ENCODE results near the gene CELF6.
A peak's percentile ranks its signal among the peaks of the same experiment; 100 is the strongest.

CELF6 gene

GRCh38 chr15:72340366-72340765 is 20.4 kb upstream of the CELF6 start:
- Histone ChIP-seq H3K4me1 (ENCODE audit: control extremely low read depth in 1 of 4, control insufficient read depth in 4 of 4, insufficient read depth in 4 of 4, low read length in 3 of 4) (no peaks in the 10 kb centered on the region), H3K4me3 (ENCODE audit: control insufficient read depth in 1 of 7, extremely low read depth in 1 of 7, insufficient read depth in 4 of 7, low read depth in 2 of 7, low read length in 6 of 7) (no peak overlapping the region), H3K27ac (ENCODE audit: insufficient read depth in 1 of 2, low read depth in 1 of 2, low read length in 2 of 2, poor library complexity in 1 of 2, severe bottlenecking in 2 of 2) (no peak overlapping the region), H3K9me3 (ENCODE audit: control extremely low read depth in 1 of 5, control insufficient read depth in 4 of 5, insufficient read depth in 2 of 5, low read depth in 1 of 5, low read length in 4 of 5) (peaks cover 0 to under 1% (median 0%) of the 10 kb centered on the region in 5 experiments), H3K36me3 (ENCODE audit: control insufficient read depth in 4 of 4, insufficient read depth in 4 of 4, low read length in 3 of 4) (peaks cover 17 to 42% (median 29%) of the 10 kb centered on the region in 4 experiments), H3K27me3 (replicated peaks in 2 of 5; ENCODE audit: control insufficient read depth in 4 of 5, insufficient read depth in 5 of 5, low read length in 4 of 5) (no peaks in the 10 kb centered on the region)
- ChIA-PET POLR2A (interaction anchor here (0.6 kb wide), 1 partner anchor 242 kb away, joined by 3 read pairs; no protein-coding TSS in a partner anchor), CTCF (interaction anchor here (0.7 to 1.6 kb wide), 4 partner anchors 16 to 603 kb away, joined by 3 to 4 read pairs (median 3); no protein-coding TSS in a partner anchor)
- no peak for DNase-seq
- WGBS (ENCODE audit: insufficient coverage) = no CpG with 5 or more reads among the region's 1 CpG

GRCh38 chr15:72339777-72340177 is 19.8 kb upstream of the CELF6 start:
- Histone ChIP-seq H3K4me3 (ENCODE audit: control insufficient read depth in 1 of 7, extremely low read depth in 1 of 7, insufficient read depth in 4 of 7, low read depth in 2 of 7, low read length in 6 of 7) (no peak overlapping the region), H3K27ac (ENCODE audit: insufficient read depth in 1 of 2, low read depth in 1 of 2, low read length in 2 of 2, poor library complexity in 1 of 2, severe bottlenecking in 2 of 2) (no peak overlapping the region), H3K9me3 (ENCODE audit: control extremely low read depth in 1 of 5, control insufficient read depth in 4 of 5, insufficient read depth in 2 of 5, low read depth in 1 of 5, low read length in 4 of 5) (peaks cover 0 to 6% (median 0%) of the 10 kb centered on the region in 5 experiments), H3K27me3 (replicated peaks in 2 of 5; ENCODE audit: control insufficient read depth in 4 of 5, insufficient read depth in 5 of 5, low read length in 4 of 5) (no peaks in the 10 kb centered on the region), H3K4me1 (ENCODE audit: control extremely low read depth in 1 of 4, control insufficient read depth in 4 of 4, insufficient read depth in 4 of 4, low read length in 3 of 4) (no peaks in the 10 kb centered on the region), H3K36me3 (ENCODE audit: control insufficient read depth in 4 of 4, insufficient read depth in 4 of 4, low read length in 3 of 4) (peaks cover 16 to 37% (median 27%) of the 10 kb centered on the region in 4 experiments)
- ChIA-PET POLR2A (interaction anchor here (0.6 kb wide), 1 partner anchor 243 kb away, joined by 3 read pairs; no protein-coding TSS in a partner anchor), CTCF (interaction anchor here (0.7 to 1.6 kb wide), 4 partner anchors 16 to 246 kb away, joined by 3 to 4 read pairs (median 4); no protein-coding TSS in a partner anchor)
- WGBS (ENCODE audit: insufficient coverage) = 14% methylated on average over 1 of the region's 3 CpGs
- peak in 2 of 3 donors; percentile 9 to 27 for DNase-seq

DNA sequence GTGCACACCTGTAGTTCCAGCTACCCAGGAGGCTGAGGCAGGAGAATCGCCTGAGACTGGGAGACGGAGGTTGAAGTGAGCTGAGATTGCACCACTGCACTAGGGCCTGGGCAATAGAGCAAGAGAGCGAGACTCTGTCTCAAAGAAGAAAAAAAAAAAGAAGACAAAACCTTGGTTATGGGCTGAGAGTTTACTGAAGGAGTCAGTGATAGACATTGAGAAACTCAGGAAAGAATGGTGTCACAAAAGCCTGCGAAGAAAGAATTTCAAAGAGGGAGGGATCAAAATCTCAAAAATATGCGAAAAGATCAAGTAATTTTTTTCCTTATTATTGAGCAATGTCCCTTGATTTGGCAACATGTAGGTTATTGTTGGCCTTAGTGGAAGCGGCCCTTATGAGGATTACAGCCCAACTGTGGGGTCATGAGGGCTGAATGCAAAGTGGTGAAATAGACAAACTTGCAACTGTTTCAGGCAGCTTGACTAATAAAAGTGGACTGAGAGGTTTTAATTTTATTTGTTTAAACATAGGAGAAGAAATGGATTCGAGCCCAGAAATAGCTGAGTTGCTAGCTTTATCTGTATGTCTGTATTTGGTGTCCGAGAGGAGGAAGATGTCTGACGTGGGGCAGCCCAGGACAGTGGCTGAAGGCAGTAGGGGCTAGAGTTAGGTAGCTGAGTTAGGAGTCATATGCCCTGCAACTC is 18.8 kb upstream of the CELF6 start:
- Histone ChIP-seq H3K4me3 (ENCODE audit: control insufficient read depth in 1 of 7, extremely low read depth in 1 of 7, insufficient read depth in 4 of 7, low read depth in 2 of 7, low read length in 6 of 7) (no peak overlapping the region), H3K27me3 (replicated peaks in 2 of 5; ENCODE audit: control insufficient read depth in 4 of 5, insufficient read depth in 5 of 5, low read length in 4 of 5) (no peaks in the 10 kb centered on the region), H3K27ac (ENCODE audit: insufficient read depth in 1 of 2, low read depth in 1 of 2, low read length in 2 of 2, poor library complexity in 1 of 2, severe bottlenecking in 2 of 2) (no peak overlapping the region), H3K4me1 (ENCODE audit: control extremely low read depth in 1 of 4, control insufficient read depth in 4 of 4, insufficient read depth in 4 of 4, low read length in 3 of 4) (no peaks in the 10 kb centered on the region), H3K9me3 (ENCODE audit: control extremely low read depth in 1 of 5, control insufficient read depth in 4 of 5, insufficient read depth in 2 of 5, low read depth in 1 of 5, low read length in 4 of 5) (peaks cover 0 to 6% (median 0%) of the 10 kb centered on the region in 5 experiments), H3K36me3 (ENCODE audit: control insufficient read depth in 4 of 4, insufficient read depth in 4 of 4, low read length in 3 of 4) (peaks cover 11 to 31% (median 19%) of the 10 kb centered on the region in 4 experiments)
- 100% methylated on average over 9 of the region's 9 CpGs for WGBS (ENCODE audit: insufficient coverage)
- ChIA-PET CTCF (interaction anchor here (0.6 to 1.6 kb wide), 4 partner anchors 18 to 1297 kb away, joined by 3 to 4 read pairs (median 4); no protein-coding TSS in a partner anchor), POLR2A (no interaction called here)
- DNase-seq = no peak

GRCh38 chr15:72338148-72338547 is 18.2 kb upstream of the CELF6 start:
- no CpG with 5 or more reads among the region's 2 CpGs for WGBS (ENCODE audit: insufficient coverage)
- ChIA-PET POLR2A (no interaction called here), CTCF (interaction anchor here (0.6 to 1.6 kb wide), 6 partner anchors 9 to 1297 kb away, joined by 3 to 4 read pairs (median 3); partner anchors contain the start of gene ARIH1)
- Histone ChIP-seq H3K36me3 (ENCODE audit: control insufficient read depth in 4 of 4, insufficient read depth in 4 of 4, low read length in 3 of 4) (peaks cover 11 to 26% (median 17%) of the 10 kb centered on the region in 4 experiments), H3K27me3 (replicated peaks in 2 of 5; ENCODE audit: control insufficient read depth in 4 of 5, insufficient read depth in 5 of 5, low read length in 4 of 5) (no peaks in the 10 kb centered on the region), H3K27ac (ENCODE audit: insufficient read depth in 1 of 2, low read depth in 1 of 2, low read length in 2 of 2, poor library complexity in 1 of 2, severe bottlenecking in 2 of 2) (no peak overlapping the region), H3K9me3 (ENCODE audit: control extremely low read depth in 1 of 5, control insufficient read depth in 4 of 5, insufficient read depth in 2 of 5, low read depth in 1 of 5, low read length in 4 of 5) (peaks cover 0 to 6% (median 0%) of the 10 kb centered on the region in 5 experiments), H3K4me1 (ENCODE audit: control extremely low read depth in 1 of 4, control insufficient read depth in 4 of 4, insufficient read depth in 4 of 4, low read length in 3 of 4) (no peaks in the 10 kb centered on the region), H3K4me3 (ENCODE audit: control insufficient read depth in 1 of 7, extremely low read depth in 1 of 7, insufficient read depth in 4 of 7, low read depth in 2 of 7, low read length in 6 of 7) (no peak overlapping the region)
- DNase-seq = no peak

DNA sequence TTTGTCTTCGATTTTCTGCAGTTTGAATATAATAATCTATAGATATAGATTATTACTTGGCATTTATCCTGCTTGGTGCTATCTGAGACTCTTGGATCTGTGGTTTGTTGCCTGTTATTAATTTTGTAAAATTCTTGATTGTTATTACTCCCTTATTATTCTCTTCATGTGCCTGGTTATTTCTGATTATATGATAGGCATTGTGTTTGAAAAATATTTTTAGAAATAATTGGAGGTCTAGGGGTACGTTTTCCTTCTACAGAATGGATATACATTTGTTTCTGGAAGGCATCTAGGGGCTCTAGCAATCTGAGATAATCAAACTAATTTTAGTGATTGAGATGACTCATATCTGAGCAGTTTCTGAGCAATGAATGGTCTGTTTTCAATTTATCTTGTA is 14.9 kb upstream of the CELF6 start:
- DNase-seq = no peak
- POLR2A ChIA-PET = interaction anchor here (0.6 kb wide), 1 partner anchor 139 kb away, joined by 3 read pairs; no protein-coding TSS in a partner anchor
- H3K4me1 ChIP-seq (ENCODE audit: control extremely low read depth in 1 of 4, control insufficient read depth in 4 of 4, insufficient read depth in 4 of 4, low read length in 3 of 4) = no peaks in the 10 kb centered on the region
- H3K4me3 ChIP-seq (ENCODE audit: control insufficient read depth in 1 of 7, extremely low read depth in 1 of 7, insufficient read depth in 4 of 7, low read depth in 2 of 7, low read length in 6 of 7) = no peak overlapping the region
- H3K27me3 ChIP-seq (replicated peaks in 2 of 5; ENCODE audit: control insufficient read depth in 4 of 5, insufficient read depth in 5 of 5, low read length in 4 of 5) = no peaks in the 10 kb centered on the region
- 100% methylated on average over 1 of the region's 2 CpGs for WGBS (ENCODE audit: insufficient coverage)
- CTCF ChIA-PET = no interaction called here
- H3K36me3 ChIP-seq (ENCODE audit: control insufficient read depth in 4 of 4, insufficient read depth in 4 of 4, low read length in 3 of 4) = peaks cover 11 to 12% (median 12%) of the 10 kb centered on the region in 4 experiments
- H3K27ac ChIP-seq (ENCODE audit: insufficient read depth in 1 of 2, low read depth in 1 of 2, low read length in 2 of 2, poor library complexity in 1 of 2, severe bottlenecking in 2 of 2) = no peak overlapping the region
- H3K9me3 ChIP-seq (ENCODE audit: control extremely low read depth in 1 of 5, control insufficient read depth in 4 of 5, insufficient read depth in 2 of 5, low read depth in 1 of 5, low read length in 4 of 5) = peaks cover 0 to 6% (median 0%) of the 10 kb centered on the region in 5 experiments

DNA sequence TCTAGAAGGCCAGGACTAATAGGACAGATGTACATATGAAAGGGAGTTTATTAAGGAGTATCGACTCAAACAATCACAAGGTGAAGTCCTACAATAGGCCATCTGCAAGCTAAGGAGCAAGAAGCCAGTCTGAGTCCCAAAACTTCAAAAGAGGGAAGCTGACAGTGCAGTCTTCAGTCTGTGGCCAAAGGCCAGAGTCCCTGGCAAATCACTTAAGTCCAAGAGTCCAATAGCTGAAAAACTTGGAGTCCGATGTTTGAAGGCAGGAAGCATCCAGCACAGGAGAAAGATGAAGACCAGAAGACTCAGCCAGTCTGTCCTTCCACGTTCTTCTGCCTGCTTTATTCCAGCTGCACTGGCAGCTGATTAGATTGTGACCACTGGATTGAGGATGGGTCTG is 11.1 kb upstream of the CELF6 start:
- Histone ChIP-seq H3K4me1 (ENCODE audit: control extremely low read depth in 1 of 4, control insufficient read depth in 4 of 4, insufficient read depth in 4 of 4, low read length in 3 of 4) (no peaks in the 10 kb centered on the region), H3K27me3 (replicated peaks in 2 of 5; ENCODE audit: control insufficient read depth in 4 of 5, insufficient read depth in 5 of 5, low read length in 4 of 5) (no peaks in the 10 kb centered on the region), H3K27ac (ENCODE audit: insufficient read depth in 1 of 2, low read depth in 1 of 2, low read length in 2 of 2, poor library complexity in 1 of 2, severe bottlenecking in 2 of 2) (no peak overlapping the region), H3K4me3 (ENCODE audit: control insufficient read depth in 1 of 7, extremely low read depth in 1 of 7, insufficient read depth in 4 of 7, low read depth in 2 of 7, low read length in 6 of 7) (no peak overlapping the region), H3K36me3 (ENCODE audit: control insufficient read depth in 4 of 4, insufficient read depth in 4 of 4, low read length in 3 of 4) (peaks cover 10 to 24% (median 19%) of the 10 kb centered on the region in 4 experiments), H3K9me3 (ENCODE audit: control extremely low read depth in 1 of 5, control insufficient read depth in 4 of 5, insufficient read depth in 2 of 5, low read depth in 1 of 5, low read length in 4 of 5) (peaks cover 0 to 9% (median 0%) of the 10 kb centered on the region in 5 experiments)
- DNase-seq = no peak
- CTCF ChIA-PET = interaction anchor here (0.7 kb wide), 1 partner anchor 12 kb away, joined by 4 read pairs; no protein-coding TSS in a partner anchor
- POLR2A ChIA-PET = no interaction called here
- 100% methylated on average over 3 of the region's 3 CpGs for WGBS (ENCODE audit: insufficient coverage)

GRCh38 chr15:72323752-72324151 is 3.8 kb upstream of the CELF6 start:
- WGBS (ENCODE audit: insufficient coverage) = no CpG with 5 or more reads among the region's 1 CpG
- peaks cover 0 to 18% (median 0%) of the 10 kb centered on the region in 5 experiments for H3K9me3 ChIP-seq (ENCODE audit: control extremely low read depth in 1 of 5, control insufficient read depth in 4 of 5, insufficient read depth in 2 of 5, low read depth in 1 of 5, low read length in 4 of 5)
- peaks cover 5 to 28% (median 13%) of the 10 kb centered on the region in 4 experiments for H3K36me3 ChIP-seq (ENCODE audit: control insufficient read depth in 4 of 4, insufficient read depth in 4 of 4, low read length in 3 of 4)
- DNase-seq = no peak
- H3K4me1 ChIP-seq (ENCODE audit: control extremely low read depth in 1 of 4, control insufficient read depth in 4 of 4, insufficient read depth in 4 of 4, low read length in 3 of 4) = peaks cover 4 to 12% (median 10%) of the 10 kb centered on the region in 4 experiments
- no peaks in the 10 kb centered on the region for H3K27me3 ChIP-seq (replicated peaks in 2 of 5; ENCODE audit: control insufficient read depth in 4 of 5, insufficient read depth in 5 of 5, low read length in 4 of 5)
- no peak overlapping the region for H3K27ac ChIP-seq (ENCODE audit: insufficient read depth in 1 of 2, low read depth in 1 of 2, low read length in 2 of 2, poor library complexity in 1 of 2, severe bottlenecking in 2 of 2)
- ChIA-PET POLR2A (no interaction called here), CTCF (interaction anchor here (0.6 to 1.9 kb wide), 2 partner anchors 14 to 16 kb away, joined by 3 read pairs; no protein-coding TSS in a partner anchor)
- no peak overlapping the region for H3K4me3 ChIP-seq (ENCODE audit: control insufficient read depth in 1 of 7, extremely low read depth in 1 of 7, insufficient read depth in 4 of 7, low read depth in 2 of 7, low read length in 6 of 7)
